GM18873 (cell line): ENCODE data around the gene TSPAN5.

Experiments used
- ATAC-seq: cut with Tn5 transposase; IDR thresholded peaks from one replicate; pipeline ENCODE4 v1.9.1; 2021; ENCODE audit warnings: mild to moderate bottlenecking, moderate library complexity, moderate number of reproducible peaks; ENCODE audit not compliant: unreplicated experiment, low FRiP score

TSPAN5 gene

DNA sequence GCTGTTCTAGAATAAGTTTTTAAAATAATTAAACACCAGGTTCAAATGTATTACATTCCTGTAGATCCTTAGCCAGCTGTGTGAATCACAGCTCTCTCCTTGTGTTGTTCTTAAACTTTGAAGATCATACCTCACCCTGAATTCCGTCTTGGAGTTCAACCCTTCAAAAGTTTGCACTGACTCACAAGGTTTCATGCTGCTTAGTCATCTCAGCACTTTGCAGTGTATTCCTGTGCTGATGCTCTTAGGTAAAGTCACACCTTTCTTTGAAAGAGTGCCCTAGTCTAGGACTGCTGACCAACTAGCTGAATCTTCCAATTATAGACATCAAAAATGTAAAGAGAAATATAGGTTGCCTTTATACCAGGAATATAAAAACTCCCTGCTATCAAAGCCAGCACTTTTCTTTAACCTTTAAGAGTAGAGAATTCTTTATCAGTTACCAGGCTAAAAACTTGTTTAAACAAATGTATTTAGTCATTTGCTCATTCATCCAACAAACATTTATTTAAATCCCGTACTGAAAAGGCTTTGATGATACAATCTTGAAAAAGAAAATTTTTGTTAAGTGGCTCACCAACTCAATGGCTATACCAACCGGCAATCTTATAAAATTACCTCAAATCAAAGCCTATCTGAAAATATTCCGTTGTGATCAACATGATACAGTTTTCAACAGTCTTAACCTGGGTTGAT, 227.6 kb downstream of the TSPAN5 start:
- no peak for ATAC-seq

DNA sequence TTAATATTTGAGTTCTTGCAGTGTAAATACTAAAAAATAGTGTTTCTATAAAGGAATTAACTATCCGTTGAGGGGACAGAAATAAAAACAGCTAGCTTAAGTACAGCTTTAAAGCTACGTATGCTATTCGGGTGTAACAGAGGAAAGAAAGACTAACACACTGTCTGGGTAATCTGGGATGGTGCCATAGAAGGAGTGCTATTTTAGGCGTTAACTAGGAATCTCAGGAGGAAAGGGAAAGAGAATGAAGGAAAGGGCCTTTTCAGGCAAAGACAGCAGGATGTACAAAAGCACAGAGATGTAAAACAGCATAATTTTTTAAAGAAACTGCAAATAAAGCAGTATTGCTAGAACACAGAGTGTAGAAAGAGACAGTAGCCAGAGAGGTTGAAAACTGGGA, 235.4 kb downstream of the TSPAN5 start:
- ATAC-seq: no peak

DNA sequence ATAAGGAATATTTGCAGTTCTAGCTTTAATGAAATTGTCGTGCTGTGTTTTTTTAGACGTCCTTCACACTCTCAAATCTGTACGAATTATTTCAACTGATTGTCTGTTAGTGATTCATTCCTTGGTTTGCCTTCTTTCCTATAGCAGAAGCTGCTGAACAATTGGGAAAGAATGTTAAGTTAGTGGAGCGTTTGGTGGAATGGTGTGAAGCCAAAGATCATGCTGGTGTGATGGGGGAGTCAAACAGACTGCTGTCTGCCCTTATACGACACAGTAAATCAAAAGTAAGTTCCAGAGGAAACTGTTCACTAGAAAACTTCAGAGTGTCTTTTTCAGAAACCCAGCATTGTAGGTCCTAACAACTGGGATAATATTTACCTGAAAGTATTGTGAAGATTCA, 237.3 kb downstream of the TSPAN5 start:
- no peak for ATAC-seq
